Measurements from ENCODE around the gene ACOT8.

Gene ACOT8

GRCh38 chr20:45897692-45898091, 40.5 kb upstream of the ACOT8 start:
- Histone ChIP-seq H3K27me3 (ENCODE audit: control insufficient read depth, low read length) (no peaks in the 10 kb centered on the region), H3K36me3 (ENCODE audit: control insufficient read depth, low read length) (no peaks in the 10 kb centered on the region), H3K9me3 (ENCODE audit: control insufficient read depth, insufficient read depth, low read length) (no peaks in the 10 kb centered on the region), H4K20me1 (ENCODE audit: control insufficient read depth, insufficient read depth, low read depth, low read length) (no peaks in the 10 kb centered on the region), H3K79me2 (ENCODE audit: control insufficient read depth, low read length) (no peaks in the 10 kb centered on the region), H3K4me1 (ENCODE audit: control insufficient read depth, low read length) (peaks cover 8% of the 10 kb centered on the region), H3K4me2 (ENCODE audit: low read length) (no peak overlapping the region), H3K4me3 (ENCODE audit: low read length) (no peak overlapping the region), H3K9me2 (replicated peaks; ENCODE audit: control insufficient read depth, low read length) (no peaks in the 10 kb centered on the region), H3K27ac (ENCODE audit: low read depth, low read length) (no peak overlapping the region), H3F3A (ENCODE audit: control insufficient read depth, insufficient read depth) (no peaks in the 10 kb centered on the region)
- TF ChIP-seq CTCF (IDR thresholded peaks at IDR 0.05; ENCODE audit: low read depth, low read length, poor library complexity, severe bottlenecking) (no peak), EZH2phosphoT487 (IDR thresholded peaks at IDR 0.05; ENCODE audit: borderline replicate concordance, low read length) (no peak)

DNA sequence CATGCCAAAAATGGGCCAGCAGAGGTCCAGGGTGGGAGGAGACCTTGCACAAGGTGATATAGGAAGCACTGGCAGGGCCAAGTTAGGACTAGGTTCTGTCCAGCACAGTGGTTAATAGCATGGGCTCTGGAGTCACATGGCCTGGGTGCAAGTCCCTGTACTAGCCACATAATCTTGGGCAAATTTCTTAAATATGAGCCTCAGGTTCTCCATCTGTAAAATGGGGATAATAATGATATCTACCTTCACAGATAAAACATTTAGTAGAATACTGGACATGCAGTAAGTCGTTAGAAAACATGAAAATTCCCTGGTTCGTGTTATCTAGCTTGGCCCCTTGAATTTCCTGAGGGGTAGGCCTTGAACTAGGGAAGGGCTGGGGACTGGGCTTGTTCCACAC, 40.1 kb upstream of the ACOT8 start:
- Histone ChIP-seq H3K27ac (ENCODE audit: low read depth, low read length) (no peak overlapping the region), H4K20me1 (ENCODE audit: control insufficient read depth, insufficient read depth, low read depth, low read length) (no peaks in the 10 kb centered on the region)

GRCh38 chr20:45896641-45897161, 39.5 kb upstream of the ACOT8 start:
- no peaks in the 10 kb centered on the region for H3F3A ChIP-seq (ENCODE audit: control insufficient read depth, insufficient read depth)
- H3K4me1 ChIP-seq (ENCODE audit: control insufficient read depth, low read length), result peaks cover 11% of the 10 kb centered on the region
- no peak for TF ChIP-seq CTCF (IDR thresholded peaks at IDR 0.05; ENCODE audit: low read depth, low read length, poor library complexity, severe bottlenecking)
- no peak for TF ChIP-seq EZH2phosphoT487 (IDR thresholded peaks at IDR 0.05; ENCODE audit: borderline replicate concordance, low read length)
- no peak overlapping the region for H3K4me3 ChIP-seq (ENCODE audit: low read length)
- no peaks in the 10 kb centered on the region for H3K79me2 ChIP-seq (ENCODE audit: control insufficient read depth, low read length)
- no peaks in the 10 kb centered on the region for H3K9me3 ChIP-seq (ENCODE audit: control insufficient read depth, insufficient read depth, low read length)
- H3K4me2 ChIP-seq (ENCODE audit: low read length), result no peak overlapping the region
- H4K20me1 ChIP-seq (ENCODE audit: control insufficient read depth, insufficient read depth, low read depth, low read length), result no peaks in the 10 kb centered on the region
- H3K36me3 ChIP-seq (ENCODE audit: control insufficient read depth, low read length), result no peaks in the 10 kb centered on the region
- no peaks in the 10 kb centered on the region for H3K9me2 ChIP-seq (replicated peaks; ENCODE audit: control insufficient read depth, low read length)
- H3K27ac ChIP-seq (ENCODE audit: low read depth, low read length), result no peak overlapping the region
- no peaks in the 10 kb centered on the region for H3K27me3 ChIP-seq (ENCODE audit: control insufficient read depth, low read length)

More for the DNA sequence above, 40.1 kb upstream of the ACOT8 start:
- no peaks in the 10 kb centered on the region for H3K27me3 ChIP-seq (ENCODE audit: control insufficient read depth, low read length)
- H3K9me2 ChIP-seq (replicated peaks; ENCODE audit: control insufficient read depth, low read length), result no peaks in the 10 kb centered on the region
- no peak overlapping the region for H3K4me2 ChIP-seq (ENCODE audit: low read length)
- no peaks in the 10 kb centered on the region for H3K36me3 ChIP-seq (ENCODE audit: control insufficient read depth, low read length)
- no peaks in the 10 kb centered on the region for H3F3A ChIP-seq (ENCODE audit: control insufficient read depth, insufficient read depth)
- no peaks in the 10 kb centered on the region for H3K79me2 ChIP-seq (ENCODE audit: control insufficient read depth, low read length)
- peaks cover 7% of the 10 kb centered on the region for H3K4me1 ChIP-seq (ENCODE audit: control insufficient read depth, low read length)
- no peak for TF ChIP-seq EZH2phosphoT487 (IDR thresholded peaks at IDR 0.05; ENCODE audit: borderline replicate concordance, low read length)
- no peak for TF ChIP-seq CTCF (IDR thresholded peaks at IDR 0.05; ENCODE audit: low read depth, low read length, poor library complexity, severe bottlenecking)
- no peak overlapping the region for H3K4me3 ChIP-seq (ENCODE audit: low read length)
- no peaks in the 10 kb centered on the region for H3K9me3 ChIP-seq (ENCODE audit: control insufficient read depth, insufficient read depth, low read length)

Measured in DOHH2 (cell line).